GM18873 (cell line): ENCODE results near the gene TOM1.

Experiments used
- ATAC-seq: cut with Tn5 transposase; IDR thresholded peaks from one replicate; pipeline ENCODE4 v1.9.1; 2021; ENCODE audit warnings: mild to moderate bottlenecking, moderate library complexity, moderate number of reproducible peaks; ENCODE audit not compliant: unreplicated experiment, low FRiP score

Gene TOM1

GRCh38 chr22:35343664-35344550 lies 44.2 kb downstream of the TOM1 start:
- no peak for ATAC-seq

- ATAC-seq, result no peak
These were observed 45.4 kb downstream of the TOM1 start for GRCh38 chr22:35344956-35345690.

GRCh38 chr22:35345808-35346505 lies 46.3 kb downstream of the TOM1 start:
- ATAC-seq, result no peak

GRCh38 chr22:35346596-35347220 lies 47.0 kb downstream of the TOM1 start:
- no peak for ATAC-seq

GRCh38 chr22:35347462-35347861 lies 47.8 kb downstream of the TOM1 start:
- no peak for ATAC-seq

GRCh38 chr22:35348026-35348590 lies 48.4 kb downstream of the TOM1 start:
- no peak for ATAC-seq

GRCh38 chr22:35348703-35349102 lies 49.0 kb downstream of the TOM1 start:
- no peak for ATAC-seq

- ATAC-seq, result no peak
These were observed 49.6 kb downstream of the TOM1 start for GRCh38 chr22:35349368-35349703.

GRCh38 chr22:35349704-35350538 lies 50.2 kb downstream of the TOM1 start:
- ATAC-seq, result no peak

GRCh38 chr22:35350539-35351503 lies 51.1 kb downstream of the TOM1 start:
- ATAC-seq, result peak; percentile 68

- ATAC-seq, result no peak
These were observed 52.8 kb downstream of the TOM1 start for GRCh38 chr22:35352214-35353111.

- no peak for ATAC-seq
These were observed 53.6 kb downstream of the TOM1 start for GRCh38 chr22:35353318-35353717.

- no peak for ATAC-seq
These were observed 54.4 kb downstream of the TOM1 start for GRCh38 chr22:35354068-35354467.

- no peak for ATAC-seq
These were observed 58.4 kb downstream of the TOM1 start for GRCh38 chr22:35357883-35358621.

- no peak for ATAC-seq
These were observed 59.8 kb downstream of the TOM1 start for GRCh38 chr22:35359380-35360065.

- no peak for ATAC-seq
These were observed 61.4 kb downstream of the TOM1 start for GRCh38 chr22:35361001-35361558.
